Measurements from ENCODE around the gene HERC3. TPM values are rescaled to one million over a fixed set of nuclear protein-coding genes. Genes with fewer than 3 reads are reported as not detected.

The HERC3 gene
- total RNA-seq, 1 donor from 2014 or later = 34.6 TPM

- DNase-seq (ENCODE audit: low spot score) = no peak
Observed at GRCh38 chr4:88720451-88721428, 128.5 kb downstream of the HERC3 start.

- no peak for DNase-seq (ENCODE audit: low spot score)
Observed at GRCh38 chr4:88722276-88722780, 130.0 kb downstream of the HERC3 start.

GRCh38 chr4:88722828-88723227 lies 130.5 kb downstream of the HERC3 start:
- no peak for DNase-seq (ENCODE audit: low spot score)

- no peak for DNase-seq (ENCODE audit: low spot score)
Observed at GRCh38 chr4:88724406-88724805, 132.1 kb downstream of the HERC3 start.

- no peak for DNase-seq (ENCODE audit: low spot score)
Observed at GRCh38 chr4:88725143-88725542, 132.9 kb downstream of the HERC3 start.

- no peak for DNase-seq (ENCODE audit: low spot score)
Observed at GRCh38 chr4:88725986-88726385, 133.7 kb downstream of the HERC3 start.

GRCh38 chr4:88728146-88728545 lies 135.9 kb downstream of the HERC3 start:
- no peak for DNase-seq (ENCODE audit: low spot score)

GRCh38 chr4:88729146-88729760 lies 137.0 kb downstream of the HERC3 start:
- DNase-seq (ENCODE audit: low spot score) = no peak

- no peak for DNase-seq (ENCODE audit: low spot score)
Observed at GRCh38 chr4:88730811-88731210, 138.5 kb downstream of the HERC3 start.

GRCh38 chr4:88731381-88731780 lies 139.1 kb downstream of the HERC3 start:
- DNase-seq (ENCODE audit: low spot score) = no peak

GRCh38 chr4:88732714-88733368 lies 140.6 kb downstream of the HERC3 start:
- DNase-seq (ENCODE audit: low spot score) = no peak

GRCh38 chr4:88734403-88734949 lies 142.2 kb downstream of the HERC3 start:
- DNase-seq (ENCODE audit: low spot score) = no peak

GRCh38 chr4:88735564-88735963 lies 143.3 kb downstream of the HERC3 start:
- DNase-seq (ENCODE audit: low spot score) = no peak

GRCh38 chr4:88736264-88736663 lies 144.0 kb downstream of the HERC3 start:
- DNase-seq (ENCODE audit: low spot score) = no peak

- DNase-seq (ENCODE audit: low spot score) = peak; percentile 50
Observed at GRCh38 chr4:88737307-88737941, 145.1 kb downstream of the HERC3 start.

- no peak for DNase-seq (ENCODE audit: low spot score)
Observed at GRCh38 chr4:88738180-88738579, 145.9 kb downstream of the HERC3 start.

GRCh38 chr4:88742561-88742960 lies 150.3 kb downstream of the HERC3 start:
- DNase-seq (ENCODE audit: low spot score) = no peak

- DNase-seq (ENCODE audit: low spot score) = no peak
Observed at GRCh38 chr4:88743696-88744095, 151.4 kb downstream of the HERC3 start.

GRCh38 chr4:88744609-88745008 lies 152.3 kb downstream of the HERC3 start:
- DNase-seq (ENCODE audit: low spot score) = no peak

GRCh38 chr4:88745175-88745574 lies 152.9 kb downstream of the HERC3 start:
- DNase-seq (ENCODE audit: low spot score) = no peak

- DNase-seq (ENCODE audit: low spot score) = no peak
Observed at GRCh38 chr4:88745581-88746163, 153.4 kb downstream of the HERC3 start.
